ENCODE data around the gene GDNF.

The GDNF gene

GRCh38 chr5:37844009-37844408, 4.2 kb upstream of the GDNF start:
- H3K27me3 ChIP-seq (ENCODE audit: insufficient read depth, low read length) = peaks cover 51% of the 10 kb centered on the region
- no peak overlapping the region for H3K27ac ChIP-seq (ENCODE audit: low read length)
- H3K4me1 ChIP-seq (ENCODE audit: insufficient read depth, low read length) = peaks cover 29% of the 10 kb centered on the region
- H3K9me3 ChIP-seq (ENCODE audit: insufficient read depth, low read depth, low read length) = no peaks in the 10 kb centered on the region
- no peaks in the 10 kb centered on the region for H3K36me3 ChIP-seq (ENCODE audit: insufficient read depth, low read depth, low read length)
- H3K4me3 ChIP-seq (ENCODE audit: low read length) = no peak overlapping the region
- H3K9ac ChIP-seq (ENCODE audit: low read depth, low read length) = no peak overlapping the region

- Histone ChIP-seq H3K9me3 (ENCODE audit: insufficient read depth, low read depth, low read length) (peaks cover 3% of the 10 kb centered on the region; the same call in 1 of the 2 replicates), H3K27me3 (ENCODE audit: insufficient read depth, low read length) (peaks cover 71% of the 10 kb centered on the region), H3K9ac (ENCODE audit: low read depth, low read length) (no peak overlapping the region), H3K27ac (ENCODE audit: low read length) (no peak overlapping the region), H3K4me3 (ENCODE audit: low read length) (no peak overlapping the region), H3K36me3 (ENCODE audit: insufficient read depth, low read depth, low read length) (no peaks in the 10 kb centered on the region), H3K4me1 (ENCODE audit: insufficient read depth, low read length) (peaks cover 24% of the 10 kb centered on the region; the same call in 1 of the 2 replicates)
Measured at GRCh38 chr5:37842048-37842447, 2.2 kb upstream of the GDNF start.

- no peak overlapping the region for H3K4me3 ChIP-seq (ENCODE audit: low read length)
- H3K9ac ChIP-seq (ENCODE audit: low read depth, low read length) = no peak overlapping the region
- peaks cover 3% of the 10 kb centered on the region; the same call in 1 of the 2 replicates for H3K9me3 ChIP-seq (ENCODE audit: insufficient read depth, low read depth, low read length)
- H3K36me3 ChIP-seq (ENCODE audit: insufficient read depth, low read depth, low read length) = no peaks in the 10 kb centered on the region
- no peak overlapping the region for H3K27ac ChIP-seq (ENCODE audit: low read length)
- peaks cover 18% of the 10 kb centered on the region; the same call in 1 of the 2 replicates for H3K4me1 ChIP-seq (ENCODE audit: insufficient read depth, low read length)
- H3K27me3 ChIP-seq (ENCODE audit: insufficient read depth, low read length) = peaks cover 79% of the 10 kb centered on the region
Measured at GRCh38 chr5:37841203-37841602, 1.4 kb upstream of the GDNF start.

- Histone ChIP-seq H3K9me3 (ENCODE audit: insufficient read depth, low read depth, low read length) (peaks cover 3% of the 10 kb centered on the region; the same call in 1 of the 2 replicates), H3K9ac (ENCODE audit: low read depth, low read length) (no peak overlapping the region), H3K4me1 (ENCODE audit: insufficient read depth, low read length) (peaks cover 16% of the 10 kb centered on the region; the same call in 1 of the 2 replicates), H3K27me3 (ENCODE audit: insufficient read depth, low read length) (peaks cover 88% of the 10 kb centered on the region), H3K4me3 (ENCODE audit: low read length) (peak overlapping the region; percentile 66), H3K27ac (ENCODE audit: low read length) (no peak overlapping the region), H3K36me3 (ENCODE audit: insufficient read depth, low read depth, low read length) (no peaks in the 10 kb centered on the region)
Measured at GRCh38 chr5:37840053-37841034, 503 bp upstream of the GDNF start.

- H3K4me1 ChIP-seq (ENCODE audit: insufficient read depth, low read length) = peaks cover 16% of the 10 kb centered on the region; the same call in 1 of the 2 replicates
- peaks cover 3% of the 10 kb centered on the region; the same call in 1 of the 2 replicates for H3K9me3 ChIP-seq (ENCODE audit: insufficient read depth, low read depth, low read length)
- no peak overlapping the region for H3K27ac ChIP-seq (ENCODE audit: low read length)
- H3K9ac ChIP-seq (ENCODE audit: low read depth, low read length) = no peak overlapping the region
- H3K27me3 ChIP-seq (ENCODE audit: insufficient read depth, low read length) = peaks cover 96% of the 10 kb centered on the region
- peak overlapping the region; percentile 66 for H3K4me3 ChIP-seq (ENCODE audit: low read length)
- H3K36me3 ChIP-seq (ENCODE audit: insufficient read depth, low read depth, low read length) = no peaks in the 10 kb centered on the region
Measured at GRCh38 chr5:37838933-37839341, 904 bp downstream of the GDNF start.

GRCh38 chr5:37838152-37838932, 1.5 kb downstream of the GDNF start:
- peak overlapping the region; percentile 66 for H3K4me3 ChIP-seq (ENCODE audit: low read length)
- peaks cover 16% of the 10 kb centered on the region; the same call in 1 of the 2 replicates for H3K4me1 ChIP-seq (ENCODE audit: insufficient read depth, low read length)
- H3K27ac ChIP-seq (ENCODE audit: low read length) = no peak overlapping the region
- peaks cover 97% of the 10 kb centered on the region for H3K27me3 ChIP-seq (ENCODE audit: insufficient read depth, low read length)
- H3K9ac ChIP-seq (ENCODE audit: low read depth, low read length) = no peak overlapping the region
- H3K9me3 ChIP-seq (ENCODE audit: insufficient read depth, low read depth, low read length) = peaks cover 3% of the 10 kb centered on the region; the same call in 1 of the 2 replicates
- no peaks in the 10 kb centered on the region for H3K36me3 ChIP-seq (ENCODE audit: insufficient read depth, low read depth, low read length)

GRCh38 chr5:37837414-37838032, 2.3 kb downstream of the GDNF start:
- H3K4me3 ChIP-seq (ENCODE audit: low read length) = peak overlapping the region; percentile 66
- H3K27me3 ChIP-seq (ENCODE audit: insufficient read depth, low read length) = peaks cover 100% of the 10 kb centered on the region
- H3K27ac ChIP-seq (ENCODE audit: low read length) = no peak overlapping the region
- no peaks in the 10 kb centered on the region for H3K36me3 ChIP-seq (ENCODE audit: insufficient read depth, low read depth, low read length)
- peaks cover 16% of the 10 kb centered on the region; the same call in 1 of the 2 replicates for H3K4me1 ChIP-seq (ENCODE audit: insufficient read depth, low read length)
- peak overlapping the region; percentile 47; the same call in 1 of the 2 replicates for H3K9ac ChIP-seq (ENCODE audit: low read depth, low read length)
- H3K9me3 ChIP-seq (ENCODE audit: insufficient read depth, low read depth, low read length) = peaks cover 3% of the 10 kb centered on the region; the same call in 1 of the 2 replicates

- H3K36me3 ChIP-seq (ENCODE audit: insufficient read depth, low read depth, low read length) = no peaks in the 10 kb centered on the region
- H3K27me3 ChIP-seq (ENCODE audit: insufficient read depth, low read length) = peaks cover 100% of the 10 kb centered on the region
- peak overlapping the region; percentile 66 for H3K4me3 ChIP-seq (ENCODE audit: low read length)
Measured at GRCh38 chr5:37836592-37837413, 3.0 kb downstream of the GDNF start.

GRCh38 chr5:37836235-37836591, 3.6 kb downstream of the GDNF start:
- H3K27me3 ChIP-seq (ENCODE audit: insufficient read depth, low read length) = peaks cover 97% of the 10 kb centered on the region
- H3K4me1 ChIP-seq (ENCODE audit: insufficient read depth, low read length) = peaks cover 19% of the 10 kb centered on the region
- no peaks in the 10 kb centered on the region for H3K36me3 ChIP-seq (ENCODE audit: insufficient read depth, low read depth, low read length)
- peak overlapping the region; percentile 66 for H3K4me3 ChIP-seq (ENCODE audit: low read length)
- H3K9me3 ChIP-seq (ENCODE audit: insufficient read depth, low read depth, low read length) = peaks cover 3% of the 10 kb centered on the region; the same call in 1 of the 2 replicates
- no peak overlapping the region for H3K27ac ChIP-seq (ENCODE audit: low read length)
- H3K9ac ChIP-seq (ENCODE audit: low read depth, low read length) = no peak overlapping the region; the same call in 1 of the 2 replicates

More at GRCh38 chr5:37836592-37837413, 3.0 kb downstream of the GDNF start:
- H3K9ac ChIP-seq (ENCODE audit: low read depth, low read length) = peak overlapping the region; percentile 47; the same call in 1 of the 2 replicates
- peaks cover 3% of the 10 kb centered on the region; the same call in 1 of the 2 replicates for H3K9me3 ChIP-seq (ENCODE audit: insufficient read depth, low read depth, low read length)
- peaks cover 21% of the 10 kb centered on the region for H3K4me1 ChIP-seq (ENCODE audit: insufficient read depth, low read length)
- H3K27ac ChIP-seq (ENCODE audit: low read length) = no peak overlapping the region

GRCh38 chr5:37835380-37835973, 4.4 kb downstream of the GDNF start:
- H3K27me3 ChIP-seq (ENCODE audit: insufficient read depth, low read length) = peaks cover 90% of the 10 kb centered on the region
- H3K9ac ChIP-seq (ENCODE audit: low read depth, low read length) = no peak overlapping the region
- no peaks in the 10 kb centered on the region for H3K36me3 ChIP-seq (ENCODE audit: insufficient read depth, low read depth, low read length)
- H3K4me1 ChIP-seq (ENCODE audit: insufficient read depth, low read length) = peaks cover 12% of the 10 kb centered on the region
- H3K4me3 ChIP-seq (ENCODE audit: low read length) = peak overlapping the region; percentile 59
- H3K9me3 ChIP-seq (ENCODE audit: insufficient read depth, low read depth, low read length) = peaks cover 3% of the 10 kb centered on the region; the same call in 1 of the 2 replicates
- no peak overlapping the region for H3K27ac ChIP-seq (ENCODE audit: low read length)
